ENCODE data around the gene DOCK4. TPM values are rescaled to one million over a fixed set of nuclear protein-coding genes. Genes with fewer than 3 reads are reported as not detected.

DOCK4 gene
- total RNA-seq, 1 experiment from 2014 or later = 4.9 TPM

- no peak overlapping the region for H3T11ph ChIP-seq (ENCODE audit: low read length)
- H3K9ac ChIP-seq (ENCODE audit: extremely low read depth, insufficient read length, low read length) = no peak overlapping the region
- H3K9me3 ChIP-seq (ENCODE audit: control insufficient read depth, low read depth, low read length) = no peaks in the 10 kb centered on the region
- no peak overlapping the region for H2BK12ac ChIP-seq (ENCODE audit: insufficient read length, low read depth, low read length)
- H3K14ac ChIP-seq (ENCODE audit: insufficient read depth, low read length) = no peak overlapping the region
- no peak overlapping the region for H3K23ac ChIP-seq (ENCODE audit: insufficient read length, low read depth, low read length)
- no peaks in the 10 kb centered on the region for H3K23me2 ChIP-seq (ENCODE audit: insufficient read length, low read depth, low read length, poor library complexity, severe bottlenecking)
- no peak overlapping the region for H2BK120ac ChIP-seq (ENCODE audit: low read depth, low read length, poor library complexity, severe bottlenecking)
- peaks cover 3% of the 10 kb centered on the region for H3K4me1 ChIP-seq (ENCODE audit: insufficient read depth, low read length)
- no peaks in the 10 kb centered on the region for H3K27me3 ChIP-seq (ENCODE audit: insufficient read depth, low read length)
- no peak overlapping the region for H3K4ac ChIP-seq (ENCODE audit: low read depth, low read length)
- DNase-seq = no peak
- Mint-ChIP-seq H3K4me3 (no peak overlapping the region), H3K27me3 (ENCODE audit: low read depth) (no peaks in the 10 kb centered on the region; the same call in 1 of the 2 replicates), H3K36me3 (ENCODE audit: insufficient read depth in 1 of 3, low read depth in 3 of 3) (peaks cover 0 to 28% (median 13%) of the 10 kb centered on the region in 3 experiments; a peak in 6 of 7 replicates), H3K4me1 (peaks cover 8 to 13% of the 10 kb centered on the region in 2 experiments), H3K27ac (no peak overlapping the region), H3K9me3 (no peaks in the 10 kb centered on the region)
- no CpG with 5 or more reads among the region's 2 CpGs for WGBS (ENCODE audit: extremely low coverage, insufficient read length, low lambda C conversion rate)
- H3K27ac ChIP-seq (ENCODE audit: insufficient read length, low read depth, low read length) = no peak overlapping the region
- no peak overlapping the region for H2AFZ ChIP-seq (ENCODE audit: low read length)
- H2BK15ac ChIP-seq (ENCODE audit: low read depth, low read length) = no peak overlapping the region
- H2BK20ac ChIP-seq (ENCODE audit: low read depth, low read length, poor library complexity, severe bottlenecking) = no peak overlapping the region
- H3K18ac ChIP-seq (ENCODE audit: insufficient read length, low read depth, low read length) = no peak overlapping the region
- TF ChIP-seq, protein P1, sequence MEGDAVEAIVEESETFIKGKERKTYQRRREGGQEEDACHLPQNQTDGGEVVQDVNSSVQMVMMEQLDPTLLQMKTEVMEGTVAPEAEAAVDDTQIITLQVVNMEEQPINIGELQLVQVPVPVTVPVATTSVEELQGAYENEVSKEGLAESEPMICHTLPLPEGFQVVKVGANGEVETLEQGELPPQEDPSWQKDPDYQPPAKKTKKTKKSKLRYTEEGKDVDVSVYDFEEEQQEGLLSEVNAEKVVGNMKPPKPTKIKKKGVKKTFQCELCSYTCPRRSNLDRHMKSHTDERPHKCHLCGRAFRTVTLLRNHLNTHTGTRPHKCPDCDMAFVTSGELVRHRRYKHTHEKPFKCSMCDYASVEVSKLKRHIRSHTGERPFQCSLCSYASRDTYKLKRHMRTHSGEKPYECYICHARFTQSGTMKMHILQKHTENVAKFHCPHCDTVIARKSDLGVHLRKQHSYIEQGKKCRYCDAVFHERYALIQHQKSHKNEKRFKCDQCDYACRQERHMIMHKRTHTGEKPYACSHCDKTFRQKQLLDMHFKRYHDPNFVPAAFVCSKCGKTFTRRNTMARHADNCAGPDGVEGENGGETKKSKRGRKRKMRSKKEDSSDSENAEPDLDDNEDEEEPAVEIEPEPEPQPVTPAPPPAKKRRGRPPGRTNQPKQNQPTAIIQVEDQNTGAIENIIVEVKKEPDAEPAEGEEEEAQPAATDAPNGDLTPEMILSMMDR (conservative IDR thresholded peaks at IDR 0.05) = no peak
- H3K56ac ChIP-seq (ENCODE audit: insufficient read length, low read depth, low read length) = no peak overlapping the region
- H4K8ac ChIP-seq (replicated peaks; ENCODE audit: insufficient read length, low read depth, low read length) = no peak overlapping the region
- H3K4me2 ChIP-seq (ENCODE audit: insufficient read depth, insufficient read length, low read length) = no peak overlapping the region
- no peak overlapping the region for H4K5ac ChIP-seq (ENCODE audit: insufficient read length, low read depth, low read length)
- no peaks in the 10 kb centered on the region for H3K79me2 ChIP-seq (ENCODE audit: insufficient read depth, low read length)
- H4K20me1 ChIP-seq (ENCODE audit: control insufficient read depth, insufficient read depth, insufficient read length) = no peaks in the 10 kb centered on the region
- H3K79me1 ChIP-seq (ENCODE audit: insufficient read depth, low read depth, low read length, poor library complexity, severe bottlenecking) = no peaks in the 10 kb centered on the region
- no peak overlapping the region for H2AK5ac ChIP-seq (ENCODE audit: insufficient read length, low read length)
- H4K91ac ChIP-seq (ENCODE audit: insufficient read length, low read depth, low read length) = no peak overlapping the region
- H2BK5ac ChIP-seq (ENCODE audit: insufficient read length, low read length) = no peak overlapping the region
These were observed 461.6 kb downstream of the DOCK4 start for GRCh38 chr7:111744501-111745155.
